Natural killer cell (primary cell): ENCODE data around the gene CLPTM1L. TPM values are rescaled to one million over a fixed set of nuclear protein-coding genes. Genes with fewer than 3 reads are reported as not detected.
A peak's percentile ranks its signal among the peaks of the same experiment; 100 is the strongest.

Experiments
- ATAC-seq, 3 donors: fragments of 150-1000 bp in 2 of 3; fragments of 200-7000 bp in 1 of 3; cut with Tn5 transposase; 1 replicate in 1 of 3; 2 replicates in 2 of 3; pipeline ENCODE4 v1.10.0; 2021; ENCODE audit warnings: mild to moderate bottlenecking in 2 of 3, moderate library complexity in 2 of 3
- DNase-seq, 2 donors: peaks; one replicate each; pipeline versions ENCODE4 v3.0.0 to v3.0.0-alpha.2; 2013 to 2021; ENCODE audit warnings: mixed read lengths in 1 of 2
- H3K27ac ChIP-seq: one replicate; pipeline ENCODE4 v1.5.1; 2013; ENCODE audit warnings: mild to moderate bottlenecking, low read length
- H3K27me3 ChIP-seq: one replicate; pipeline ENCODE4 v1.6.1; 2013; ENCODE audit warnings: low read length; ENCODE audit not compliant: control insufficient read depth, insufficient read depth
- H3K36me3 ChIP-seq: one replicate; pipeline ENCODE4 v1.6.1; 2013; ENCODE audit warnings: low read length; ENCODE audit not compliant: control insufficient read depth, insufficient read depth
- H3K4me1 ChIP-seq: one replicate; pipeline ENCODE4 v1.6.1; 2013; ENCODE audit warnings: low read length; ENCODE audit not compliant: control insufficient read depth, insufficient read depth
- H3K4me3 ChIP-seq: one replicate; pipeline ENCODE4 v1.5.1; 2013; ENCODE audit warnings: low read length
- H3K9me3 ChIP-seq: one replicate; pipeline ENCODE4 v1.6.1; 2013; ENCODE audit warnings: low read length; ENCODE audit not compliant: control insufficient read depth, insufficient read depth
- H3K27ac Mint-ChIP-seq, 2 donors: one replicate each; pipeline ENCODE4 v1.8.0; 2022; ENCODE audit warnings: mild to moderate bottlenecking in 2 of 2, mixed read lengths in 2 of 2, moderate library complexity in 1 of 2
- H3K27me3 Mint-ChIP-seq, 2 donors: one replicate each; pipeline ENCODE4 v1.8.0; 2022; ENCODE audit warnings: low read depth in 2 of 2, mixed read lengths in 2 of 2
- H3K36me3 Mint-ChIP-seq: one replicate; pipeline ENCODE4 v1.8.0; 2022; ENCODE audit warnings: mixed read lengths
- H3K4me1 Mint-ChIP-seq, 2 donors: one replicate each; pipeline ENCODE4 v1.8.0; 2022; ENCODE audit warnings: mixed read lengths in 2 of 2
- H3K4me3 Mint-ChIP-seq: one replicate; pipeline ENCODE4 v1.8.0; 2022; ENCODE audit warnings: mild to moderate bottlenecking, moderate library complexity, mixed read lengths
- H3K9me3 Mint-ChIP-seq, 2 donors: one replicate each; pipeline ENCODE4 v1.8.0; 2022; ENCODE audit warnings: mixed read lengths in 2 of 2
- WGBS: methylation state at CpG from one replicate; pipeline ENCODE4 v1.1.7; 2013; ENCODE audit warnings: missing lambda C conversion rate; ENCODE audit not compliant: insufficient coverage; 5-methylcytosine and 5-hydroxymethylcytosine counted together
- intact Hi-C: fragments of 100-400 bp; cut with micrococcal nuclease; formaldehyde crosslinking; loops from one replicate; pipeline ENCODE4 v1.14.2; 2022
- total RNA-seq, 4 donors: library from RNA; stranded (reverse); fragments of 120-200 nt in 1 of 4; gene quantifications; one replicate each; pipeline versions ENCODE4 v1.2.3 to v1.2.4, GENCODE V29; 2013 to 2022
- TF ChIP-seq, protein P1 (sequence below): fragments of 200-600 bp; IDR thresholded peaks from one replicate; pipeline ENCODE4 v1.8.0; 2022; ENCODE audit warnings: antibody characterized with exemption

The CLPTM1L gene
- total RNA-seq, 3 donors from 2014 or later (not counting 1 experiment from before 2014, with no cell fraction given): 67.1 to 105 (median 97.5) TPM

DNA sequence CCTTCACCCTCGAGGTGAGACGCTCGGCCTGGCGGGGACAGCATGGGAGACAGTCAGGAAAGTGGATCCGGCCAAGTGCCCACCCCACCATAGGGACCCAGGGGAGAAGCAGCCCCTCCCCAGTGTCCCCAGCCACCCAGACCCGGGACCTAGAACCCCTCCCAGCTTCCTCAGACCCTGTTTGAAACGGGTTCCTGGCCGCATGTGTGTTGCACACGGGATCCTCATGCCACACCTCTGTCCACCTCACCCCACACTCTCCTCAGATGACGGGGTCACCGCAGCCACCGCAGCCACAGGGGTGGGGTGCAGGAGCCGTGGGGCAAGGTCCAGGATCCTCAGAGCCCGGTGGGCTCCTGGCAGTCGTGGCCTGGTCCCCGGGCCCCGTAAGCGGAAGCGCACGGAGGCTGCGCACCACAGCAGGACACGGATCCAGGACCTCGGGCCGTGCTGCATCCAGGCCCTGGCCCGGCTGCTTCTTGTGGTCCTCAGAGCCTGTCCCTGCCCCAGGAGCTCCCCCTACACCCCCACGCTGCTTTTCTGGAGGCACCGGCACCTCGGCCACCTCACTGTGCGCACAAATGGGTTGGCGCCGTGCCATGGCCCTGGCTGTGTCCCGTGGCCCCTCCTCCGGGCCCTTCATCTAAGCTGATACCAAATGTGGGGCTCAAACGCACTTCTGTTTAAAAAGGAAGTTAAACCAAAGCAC, 65.3 kb downstream of the CLPTM1L start:
- peaks cover 17% of the 10 kb centered on the region for H3K4me1 ChIP-seq
- Mint-ChIP-seq H3K27me3 (no peaks in the 10 kb centered on the region), H3K9me3 (no peaks in the 10 kb centered on the region), H3K4me3 (no peak overlapping the region), H3K4me1 (peaks cover 0 to 14% of the 10 kb centered on the region in 2 donors), H3K36me3 (no peaks in the 10 kb centered on the region), H3K27ac (no peak overlapping the region)
- H3K27me3 ChIP-seq: no peaks in the 10 kb centered on the region
- H3K36me3 ChIP-seq: no peaks in the 10 kb centered on the region
- intact Hi-C loops: no loop called here
- ATAC-seq (no peak), DNase-seq (no peak)
- H3K27ac ChIP-seq: no peak overlapping the region
- WGBS: 92% methylated on average over 34 of the region's 34 CpGs
- H3K9me3 ChIP-seq: no peaks in the 10 kb centered on the region
- no peak overlapping the region for H3K4me3 ChIP-seq
- TF ChIP-seq, protein P1, sequence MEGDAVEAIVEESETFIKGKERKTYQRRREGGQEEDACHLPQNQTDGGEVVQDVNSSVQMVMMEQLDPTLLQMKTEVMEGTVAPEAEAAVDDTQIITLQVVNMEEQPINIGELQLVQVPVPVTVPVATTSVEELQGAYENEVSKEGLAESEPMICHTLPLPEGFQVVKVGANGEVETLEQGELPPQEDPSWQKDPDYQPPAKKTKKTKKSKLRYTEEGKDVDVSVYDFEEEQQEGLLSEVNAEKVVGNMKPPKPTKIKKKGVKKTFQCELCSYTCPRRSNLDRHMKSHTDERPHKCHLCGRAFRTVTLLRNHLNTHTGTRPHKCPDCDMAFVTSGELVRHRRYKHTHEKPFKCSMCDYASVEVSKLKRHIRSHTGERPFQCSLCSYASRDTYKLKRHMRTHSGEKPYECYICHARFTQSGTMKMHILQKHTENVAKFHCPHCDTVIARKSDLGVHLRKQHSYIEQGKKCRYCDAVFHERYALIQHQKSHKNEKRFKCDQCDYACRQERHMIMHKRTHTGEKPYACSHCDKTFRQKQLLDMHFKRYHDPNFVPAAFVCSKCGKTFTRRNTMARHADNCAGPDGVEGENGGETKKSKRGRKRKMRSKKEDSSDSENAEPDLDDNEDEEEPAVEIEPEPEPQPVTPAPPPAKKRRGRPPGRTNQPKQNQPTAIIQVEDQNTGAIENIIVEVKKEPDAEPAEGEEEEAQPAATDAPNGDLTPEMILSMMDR: no peak

DNA sequence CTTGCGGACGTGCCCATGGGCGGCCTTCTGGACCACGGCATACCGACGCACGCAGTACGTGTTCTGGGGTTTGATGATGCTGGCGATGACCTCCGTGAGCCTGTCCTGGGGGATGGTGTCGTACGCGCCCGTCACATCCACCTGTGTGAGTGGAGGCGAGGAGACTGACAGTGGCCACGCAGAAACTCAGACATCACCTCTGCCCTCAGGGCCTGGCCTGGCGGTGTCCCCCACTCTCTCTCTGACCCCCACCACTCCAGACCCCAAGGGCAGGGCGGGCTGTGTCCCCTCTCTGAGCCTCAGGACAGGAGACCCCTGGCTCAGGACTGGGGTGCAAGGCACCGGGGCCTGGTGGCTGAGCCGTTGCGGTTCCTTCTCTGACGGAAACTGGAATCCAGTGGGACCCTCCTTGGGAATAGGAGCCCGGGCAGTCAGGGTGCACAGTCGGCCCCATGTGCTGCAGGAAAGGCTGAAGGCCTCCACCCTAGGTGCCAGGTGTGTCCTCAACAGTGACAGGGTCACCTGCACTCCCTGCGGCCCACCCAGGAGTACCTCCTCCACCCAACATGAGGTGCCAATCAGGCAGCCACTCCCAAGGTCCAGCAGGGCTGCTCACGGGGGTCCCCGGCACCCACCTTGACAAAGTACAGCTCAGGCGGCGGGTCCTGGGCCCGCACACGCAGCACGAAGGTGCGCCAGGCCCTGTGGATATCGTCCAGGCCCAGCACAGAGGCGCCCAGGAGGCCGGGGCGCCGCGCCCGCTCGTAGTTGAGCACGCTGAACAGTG, 66.0 kb downstream of the CLPTM1L start:
- H3K27ac ChIP-seq: no peak overlapping the region
- no peaks in the 10 kb centered on the region for H3K9me3 ChIP-seq
- peaks cover 0 to 14% of the 10 kb centered on the region in 2 donors for H3K4me1 Mint-ChIP-seq
- H3K27me3 Mint-ChIP-seq: no peaks in the 10 kb centered on the region
- H3K27ac Mint-ChIP-seq: no peak overlapping the region
- H3K9me3 Mint-ChIP-seq: no peaks in the 10 kb centered on the region
- TF ChIP-seq, protein P1: no peak
- H3K27me3 ChIP-seq: no peaks in the 10 kb centered on the region
- H3K36me3 ChIP-seq: no peaks in the 10 kb centered on the region
- ATAC-seq (peak in 1 of 3 donors; percentile 41), DNase-seq (no peak)
- WGBS: 96% methylated on average over 42 of the region's 42 CpGs
- intact Hi-C loops: no loop called here
- H3K4me3 Mint-ChIP-seq: no peak overlapping the region
- no peak overlapping the region for H3K4me3 ChIP-seq
- H3K36me3 Mint-ChIP-seq: no peaks in the 10 kb centered on the region
- peaks cover 17% of the 10 kb centered on the region for H3K4me1 ChIP-seq

- no peaks in the 10 kb centered on the region for H3K27me3 ChIP-seq
- H3K9me3 ChIP-seq: no peaks in the 10 kb centered on the region
- Mint-ChIP-seq H3K36me3 (no peaks in the 10 kb centered on the region), H3K27ac (no peak overlapping the region), H3K9me3 (no peaks in the 10 kb centered on the region), H3K4me3 (no peak overlapping the region), H3K27me3 (no peaks in the 10 kb centered on the region), H3K4me1 (peaks cover 0 to 14% of the 10 kb centered on the region in 2 donors)
- intact Hi-C loops: no loop called here
- H3K4me3 ChIP-seq: no peak overlapping the region
- ATAC-seq (peak in 1 of 3 donors; percentile 29), DNase-seq (no peak)
- H3K4me1 ChIP-seq: peaks cover 17% of the 10 kb centered on the region
- no peaks in the 10 kb centered on the region for H3K36me3 ChIP-seq
- whole genome bisulfite sequencing: 91% methylated on average over 13 of the region's 13 CpGs
- H3K27ac ChIP-seq: no peak overlapping the region
- TF ChIP-seq, protein P1: no peak
These were observed 66.7 kb downstream of the CLPTM1L start for GRCh38 chr5:1278216-1278615.
